Loucy (cell line): ENCODE results near the gene FAF1.

Experiments
- CTCF ChIP-seq: fragments of 200-600 bp; sonication (generic); conservative IDR thresholded peaks from 2 replicates; pipeline ENCODE4 v1.5.1; 2014; ENCODE audit warnings: mild to moderate bottlenecking, antibody characterized with exemption, low read length
- EZH2phosphoT487 ChIP-seq: fragments of 200-600 bp; IDR thresholded peaks from 2 replicates; pipeline ENCODE4 v1.6.1; 2018; ENCODE audit warnings: antibody characterized with exemption, mild to moderate bottlenecking, moderate library complexity, borderline replicate concordance

DNA sequence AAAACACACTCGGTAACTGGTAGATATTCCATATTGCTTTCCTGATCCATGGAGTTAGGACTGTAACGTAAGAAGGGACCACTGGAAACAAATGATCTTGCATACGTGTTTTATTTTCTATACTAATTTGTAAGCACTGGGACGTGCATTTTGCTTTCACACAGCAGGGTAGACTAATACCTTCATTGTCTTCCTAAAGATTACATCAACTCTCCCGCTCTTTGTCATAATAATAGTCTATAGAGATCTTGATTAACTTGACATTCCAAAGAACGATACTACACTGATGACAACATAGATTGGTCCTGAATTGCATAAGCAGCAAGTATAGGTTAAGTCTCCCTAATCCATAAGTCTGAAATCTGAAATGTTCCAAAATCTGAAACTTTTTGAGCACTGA lies 166.5 kb downstream of the FAF1 start:
- TF ChIP-seq CTCF (no peak), EZH2phosphoT487 (no peak)
